ENCODE measurements around the gene HBM. TPM values are rescaled to one million over a fixed set of nuclear protein-coding genes. Genes with fewer than 3 reads are reported as not detected.
A peak's percentile ranks its signal among the peaks of the same experiment; 100 is the strongest.

HBM gene
- total RNA-seq, 1 donor from 2014 or later, result not detected

DNA sequence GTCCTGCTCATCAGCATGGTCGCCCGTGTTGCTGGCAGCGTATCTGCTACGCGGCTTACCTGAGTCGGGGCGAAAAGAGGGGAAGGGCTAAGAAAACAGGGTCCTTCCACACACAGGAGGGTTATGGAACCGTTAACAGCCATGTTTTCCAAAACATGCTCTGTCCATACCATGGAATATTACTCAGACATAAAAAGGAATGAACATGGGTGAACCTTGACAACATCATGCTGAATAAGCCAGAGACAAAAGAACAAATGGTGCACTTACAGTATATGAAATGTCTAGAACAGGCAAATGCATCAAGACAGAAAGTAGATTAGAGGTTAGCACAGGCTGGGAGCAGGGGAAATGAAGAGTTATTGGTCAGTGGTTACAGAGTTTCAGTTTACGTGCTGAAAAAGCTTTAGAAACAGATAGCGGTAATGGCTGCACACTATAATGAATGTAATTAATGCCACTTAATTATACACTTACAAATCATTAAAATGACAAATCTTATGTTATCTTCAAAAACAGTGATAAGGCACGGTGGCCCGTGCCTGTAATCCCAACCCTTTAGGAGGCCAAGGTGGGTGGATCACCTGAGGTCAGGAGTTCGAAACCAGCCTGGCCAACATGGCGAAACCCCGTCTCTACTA lies 35.1 kb upstream of the HBM start:
- TF ChIP-seq, protein P1, sequence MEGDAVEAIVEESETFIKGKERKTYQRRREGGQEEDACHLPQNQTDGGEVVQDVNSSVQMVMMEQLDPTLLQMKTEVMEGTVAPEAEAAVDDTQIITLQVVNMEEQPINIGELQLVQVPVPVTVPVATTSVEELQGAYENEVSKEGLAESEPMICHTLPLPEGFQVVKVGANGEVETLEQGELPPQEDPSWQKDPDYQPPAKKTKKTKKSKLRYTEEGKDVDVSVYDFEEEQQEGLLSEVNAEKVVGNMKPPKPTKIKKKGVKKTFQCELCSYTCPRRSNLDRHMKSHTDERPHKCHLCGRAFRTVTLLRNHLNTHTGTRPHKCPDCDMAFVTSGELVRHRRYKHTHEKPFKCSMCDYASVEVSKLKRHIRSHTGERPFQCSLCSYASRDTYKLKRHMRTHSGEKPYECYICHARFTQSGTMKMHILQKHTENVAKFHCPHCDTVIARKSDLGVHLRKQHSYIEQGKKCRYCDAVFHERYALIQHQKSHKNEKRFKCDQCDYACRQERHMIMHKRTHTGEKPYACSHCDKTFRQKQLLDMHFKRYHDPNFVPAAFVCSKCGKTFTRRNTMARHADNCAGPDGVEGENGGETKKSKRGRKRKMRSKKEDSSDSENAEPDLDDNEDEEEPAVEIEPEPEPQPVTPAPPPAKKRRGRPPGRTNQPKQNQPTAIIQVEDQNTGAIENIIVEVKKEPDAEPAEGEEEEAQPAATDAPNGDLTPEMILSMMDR (IDR thresholded peaks at IDR 0.05), result no peak
- H3K27ac ChIP-seq, result no peak overlapping the region
- DNase-seq (ENCODE audit: low spot score in 2 of 2), result no peak
- intact Hi-C loops (cut with DNase I), result no loop called here
- no peaks in the 10 kb centered on the region for H3K9me3 ChIP-seq
- H3K4me3 ChIP-seq, result no peak overlapping the region
- H3K4me1 ChIP-seq, result no peaks in the 10 kb centered on the region
- no peaks in the 10 kb centered on the region for H3K36me3 ChIP-seq
- no peaks in the 10 kb centered on the region for H3K27me3 ChIP-seq

DNA sequence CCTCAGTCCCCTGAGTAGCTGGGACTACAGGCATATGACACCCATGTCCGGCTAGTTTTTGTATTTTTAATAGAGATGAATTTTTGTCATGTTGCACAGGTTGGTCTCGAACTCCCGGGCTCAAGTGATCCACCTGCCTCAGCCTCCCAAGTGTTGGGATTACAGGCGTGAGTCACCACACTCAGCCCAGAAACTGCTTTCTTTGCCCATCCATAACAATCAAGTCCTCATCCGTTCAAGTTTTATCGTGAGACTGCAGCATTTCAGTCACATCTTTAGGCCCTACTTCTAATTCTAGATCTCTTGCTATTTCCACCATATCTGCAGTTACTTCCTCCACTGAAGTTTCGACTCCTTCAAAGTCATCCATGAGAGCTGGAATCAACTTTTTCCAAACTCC lies 33.7 kb upstream of the HBM start:
- TF ChIP-seq, protein P1 (IDR thresholded peaks at IDR 0.05), result no peak
- no peak for DNase-seq (ENCODE audit: low spot score in 2 of 2)

GRCh38 chr16:133716-134115 lies 32.1 kb upstream of the HBM start:
- no peaks in the 10 kb centered on the region for H3K36me3 ChIP-seq
- H3K4me1 ChIP-seq, result peaks cover 0 to 4% of the 10 kb centered on the region in 2 donors
- no peaks in the 10 kb centered on the region for H3K27me3 ChIP-seq
- H3K4me3 ChIP-seq, result no peak overlapping the region
- no peak overlapping the region for H3K27ac ChIP-seq
- no peak for DNase-seq (ENCODE audit: low spot score in 2 of 2)
- H3K9me3 ChIP-seq, result no peaks in the 10 kb centered on the region
- TF ChIP-seq, protein P1 (IDR thresholded peaks at IDR 0.05), result no peak
- intact Hi-C loops (cut with DNase I), result no loop called here

More for the DNA sequence above, 33.7 kb upstream of the HBM start:
- no peaks in the 10 kb centered on the region for H3K4me1 ChIP-seq
- H3K4me3 ChIP-seq, result no peak overlapping the region
- H3K27ac ChIP-seq, result no peak overlapping the region
- intact Hi-C loops (cut with DNase I), result no loop called here
- H3K27me3 ChIP-seq, result no peaks in the 10 kb centered on the region
- no peaks in the 10 kb centered on the region for H3K9me3 ChIP-seq
- no peaks in the 10 kb centered on the region for H3K36me3 ChIP-seq

- Histone ChIP-seq H3K4me3 (peak overlapping the region; percentile 75 to 99), H3K27ac (peak overlapping the region; percentile 48 to 70), H3K27me3 (no peaks in the 10 kb centered on the region), H3K4me1 (peaks cover 0 to 4% of the 10 kb centered on the region in 2 donors), H3K9me3 (no peaks in the 10 kb centered on the region), H3K36me3 (no peaks in the 10 kb centered on the region)
- intact Hi-C loops (cut with DNase I), result no loop called here
- TF ChIP-seq, protein P1 (IDR thresholded peaks at IDR 0.05), result no peak
- no peak for DNase-seq (ENCODE audit: low spot score in 2 of 2)
Measured at GRCh38 chr16:138049-138417, 27.7 kb upstream of the HBM start.

DNA sequence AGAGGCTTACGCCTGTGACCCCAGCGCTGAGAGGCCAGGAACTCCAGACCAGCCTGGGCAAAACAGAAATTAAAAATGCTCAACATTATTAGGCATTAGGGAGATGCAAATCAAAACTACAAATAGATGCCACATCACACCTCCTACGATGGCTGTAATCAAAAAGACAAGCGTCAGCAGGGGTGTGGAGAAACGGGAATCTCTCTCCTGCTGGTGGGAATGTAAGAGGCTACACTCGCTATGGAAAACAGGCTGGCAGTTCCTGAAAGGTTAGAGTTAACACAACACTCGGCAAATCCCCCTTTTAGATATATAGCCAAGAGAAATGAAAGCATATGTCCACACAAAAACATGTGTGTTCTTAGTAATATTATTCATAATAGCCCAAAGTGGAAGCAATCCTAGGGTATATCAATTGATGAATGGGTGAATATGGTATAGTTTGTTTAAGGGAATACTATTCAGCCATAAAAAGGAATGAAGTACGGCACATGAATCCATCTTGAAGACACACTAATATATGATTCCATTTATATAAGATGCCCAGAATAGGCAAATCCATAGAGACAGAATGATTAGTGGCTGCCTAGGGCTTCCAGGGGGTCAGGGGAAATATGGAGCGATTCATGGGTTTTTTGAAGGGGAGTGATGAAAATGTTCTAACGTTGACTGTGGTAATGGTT lies 25.5 kb upstream of the HBM start:
- no peak for DNase-seq (ENCODE audit: low spot score in 2 of 2)
- H3K4me3 ChIP-seq, result no peak overlapping the region
- H3K27ac ChIP-seq, result no peak overlapping the region
- intact Hi-C loops (cut with DNase I), result no loop called here
- H3K9me3 ChIP-seq, result no peaks in the 10 kb centered on the region
- no peaks in the 10 kb centered on the region for H3K27me3 ChIP-seq
- TF ChIP-seq, protein P1 (IDR thresholded peaks at IDR 0.05), result no peak
- no peaks in the 10 kb centered on the region for H3K36me3 ChIP-seq
- H3K4me1 ChIP-seq, result peaks cover 0 to 4% of the 10 kb centered on the region in 2 donors
